ENCODE data around the gene GCK. TPM values are rescaled to one million over a fixed set of nuclear protein-coding genes. Genes with fewer than 3 reads are reported as not detected.

The GCK gene
- total and polyA plus RNA-seq, 2 donors: 0.24 to 0.30 TPM

- peaks cover 0 to 5% of the 10 kb centered on the region in 2 donors for H3K9me3 ChIP-seq (ENCODE audit: control insufficient read depth in 2 of 2, insufficient read depth in 1 of 2, low read length in 1 of 2)
- peak overlapping the region; percentile 87 to 93 for H3K4me3 ChIP-seq (ENCODE audit: low read length in 2 of 2)
- peak in 1 of 9 donors; percentile 39 for DNase-seq (ENCODE audit: low read depth in 6 of 9, low spot score in 9 of 9)
- H3K36me3 ChIP-seq (ENCODE audit: control insufficient read depth in 2 of 2, insufficient read depth in 2 of 2, low read length in 1 of 2): peaks cover 37 to 46% of the 10 kb centered on the region in 2 donors
- peak overlapping the region; percentile 36 to 80 for H3K27ac ChIP-seq (ENCODE audit: low read depth in 1 of 2, low read length in 1 of 2)
- H3K27me3 ChIP-seq (ENCODE audit: control insufficient read depth in 2 of 2, insufficient read depth in 1 of 2, low read length in 1 of 2): peaks cover 0 to 8% of the 10 kb centered on the region in 2 donors
- WGBS: 32% methylated on average over 28 of the region's 28 CpGs
- peaks cover 46 to 90% of the 10 kb centered on the region in 2 donors for H3K4me1 ChIP-seq (ENCODE audit: control insufficient read depth in 2 of 2, insufficient read depth in 2 of 2, low read length in 2 of 2)
Measured at GRCh38 chr7:44104860-44105771, 84.1 kb downstream of the GCK start.

- peaks cover 28 to 37% of the 10 kb centered on the region in 2 donors for H3K36me3 ChIP-seq (ENCODE audit: control insufficient read depth in 2 of 2, insufficient read depth in 2 of 2, low read length in 1 of 2)
- peak within 1 kb of the TSS; percentile 80 to 100 for H3K27ac ChIP-seq (ENCODE audit: low read depth in 1 of 2, low read length in 1 of 2)
- peaks cover 0 to 8% of the 10 kb centered on the region in 2 donors for H3K27me3 ChIP-seq (ENCODE audit: control insufficient read depth in 2 of 2, insufficient read depth in 1 of 2, low read length in 1 of 2)
- peaks cover 53 to 91% of the 10 kb centered on the region in 2 donors for H3K4me1 ChIP-seq (ENCODE audit: control insufficient read depth in 2 of 2, insufficient read depth in 2 of 2, low read length in 2 of 2)
- H3K4me3 ChIP-seq (ENCODE audit: low read length in 2 of 2): peak within 1 kb of the TSS; percentile 87 to 93
- peaks cover 0 to 5% of the 10 kb centered on the region in 2 donors for H3K9me3 ChIP-seq (ENCODE audit: control insufficient read depth in 2 of 2, insufficient read depth in 1 of 2, low read length in 1 of 2)
- 3% methylated on average over 85 of the region's 87 CpGs for WGBS
- peak in 2 of 9 donors; percentile 63 to 78 for DNase-seq (ENCODE audit: low read depth in 6 of 9, low spot score in 9 of 9)
Measured at GRCh38 chr7:44103923-44104859, 85.0 kb downstream of the GCK start, which contains the start of gene AEBP1. AEBP1 (plus strand) TSS chr7:44104345; CDS start chr7:44104666, 321 bp downstream.

GRCh38 chr7:44103566-44103922 lies 85.7 kb downstream of the GCK start:
- Histone ChIP-seq H3K4me3 (ENCODE audit: low read length in 2 of 2) (peak overlapping the region; percentile 87 to 93), H3K27me3 (ENCODE audit: control insufficient read depth in 2 of 2, insufficient read depth in 1 of 2, low read length in 1 of 2) (peaks cover 0 to 8% of the 10 kb centered on the region in 2 donors), H3K4me1 (ENCODE audit: control insufficient read depth in 2 of 2, insufficient read depth in 2 of 2, low read length in 2 of 2) (peaks cover 53 to 91% of the 10 kb centered on the region in 2 donors), H3K27ac (ENCODE audit: low read depth in 1 of 2, low read length in 1 of 2) (peak overlapping the region; percentile 80 to 100), H3K9me3 (ENCODE audit: control insufficient read depth in 2 of 2, insufficient read depth in 1 of 2, low read length in 1 of 2) (peaks cover 0 to 5% of the 10 kb centered on the region in 2 donors), H3K36me3 (ENCODE audit: control insufficient read depth in 2 of 2, insufficient read depth in 2 of 2, low read length in 1 of 2) (peaks cover 21 to 31% of the 10 kb centered on the region in 2 donors)
- WGBS: 80% methylated on average over 8 of the region's 8 CpGs
- DNase-seq (ENCODE audit: low read depth in 6 of 9, low spot score in 9 of 9): no peak

- peak in 1 of 9 donors; percentile 65 for DNase-seq (ENCODE audit: low read depth in 6 of 9, low spot score in 9 of 9)
- peaks cover 16 to 25% of the 10 kb centered on the region in 2 donors for H3K36me3 ChIP-seq (ENCODE audit: control insufficient read depth in 2 of 2, insufficient read depth in 2 of 2, low read length in 1 of 2)
- WGBS: 72% methylated on average over 8 of the region's 8 CpGs
- peaks cover 0 to 8% of the 10 kb centered on the region in 2 donors for H3K27me3 ChIP-seq (ENCODE audit: control insufficient read depth in 2 of 2, insufficient read depth in 1 of 2, low read length in 1 of 2)
- peak overlapping the region; percentile 87 to 93 for H3K4me3 ChIP-seq (ENCODE audit: low read length in 2 of 2)
- H3K9me3 ChIP-seq (ENCODE audit: control insufficient read depth in 2 of 2, insufficient read depth in 1 of 2, low read length in 1 of 2): peaks cover 0 to 5% of the 10 kb centered on the region in 2 donors
- peak overlapping the region; percentile 80 to 100 for H3K27ac ChIP-seq (ENCODE audit: low read depth in 1 of 2, low read length in 1 of 2)
- peaks cover 53 to 91% of the 10 kb centered on the region in 2 donors for H3K4me1 ChIP-seq (ENCODE audit: control insufficient read depth in 2 of 2, insufficient read depth in 2 of 2, low read length in 2 of 2)
Measured at GRCh38 chr7:44102846-44103565, 86.2 kb downstream of the GCK start.

GRCh38 chr7:44101966-44102845 lies 87.0 kb downstream of the GCK start:
- Histone ChIP-seq H3K36me3 (ENCODE audit: control insufficient read depth in 2 of 2, insufficient read depth in 2 of 2, low read length in 1 of 2) (peaks cover 8 to 17% of the 10 kb centered on the region in 2 donors), H3K27ac (ENCODE audit: low read depth in 1 of 2, low read length in 1 of 2) (peak overlapping the region; percentile 80 to 100), H3K4me3 (ENCODE audit: low read length in 2 of 2) (no peak overlapping the region), H3K9me3 (ENCODE audit: control insufficient read depth in 2 of 2, insufficient read depth in 1 of 2, low read length in 1 of 2) (peaks cover 0 to 5% of the 10 kb centered on the region in 2 donors), H3K4me1 (ENCODE audit: control insufficient read depth in 2 of 2, insufficient read depth in 2 of 2, low read length in 2 of 2) (peaks cover 56 to 91% of the 10 kb centered on the region in 2 donors), H3K27me3 (ENCODE audit: control insufficient read depth in 2 of 2, insufficient read depth in 1 of 2, low read length in 1 of 2) (peaks cover 0 to 8% of the 10 kb centered on the region in 2 donors)
- 92% methylated on average over 14 of the region's 14 CpGs for WGBS
- DNase-seq (ENCODE audit: low read depth in 6 of 9, low spot score in 9 of 9): peak in 1 of 9 donors; percentile 42

GRCh38 chr7:44101303-44101965 lies 87.8 kb downstream of the GCK start:
- peaks cover 0 to 8% of the 10 kb centered on the region in 2 donors for H3K27me3 ChIP-seq (ENCODE audit: control insufficient read depth in 2 of 2, insufficient read depth in 1 of 2, low read length in 1 of 2)
- H3K27ac ChIP-seq (ENCODE audit: low read depth in 1 of 2, low read length in 1 of 2): peak overlapping the region; percentile 71 to 100
- peaks cover under 1 to 10% of the 10 kb centered on the region in 2 donors for H3K36me3 ChIP-seq (ENCODE audit: control insufficient read depth in 2 of 2, insufficient read depth in 2 of 2, low read length in 1 of 2)
- no peak overlapping the region for H3K4me3 ChIP-seq (ENCODE audit: low read length in 2 of 2)
- peaks cover 0 to 8% of the 10 kb centered on the region in 2 donors for H3K9me3 ChIP-seq (ENCODE audit: control insufficient read depth in 2 of 2, insufficient read depth in 1 of 2, low read length in 1 of 2)
- peak in 1 of 9 donors; percentile 27 for DNase-seq (ENCODE audit: low read depth in 6 of 9, low spot score in 9 of 9)
- WGBS: 100% methylated on average over 3 of the region's 3 CpGs
- H3K4me1 ChIP-seq (ENCODE audit: control insufficient read depth in 2 of 2, insufficient read depth in 2 of 2, low read length in 2 of 2): peaks cover 59 to 91% of the 10 kb centered on the region in 2 donors

GRCh38 chr7:44100458-44101302 lies 88.6 kb downstream of the GCK start:
- Histone ChIP-seq H3K36me3 (ENCODE audit: control insufficient read depth in 2 of 2, insufficient read depth in 2 of 2, low read length in 1 of 2) (peaks cover 0 to 3% of the 10 kb centered on the region in 2 donors), H3K27me3 (ENCODE audit: control insufficient read depth in 2 of 2, insufficient read depth in 1 of 2, low read length in 1 of 2) (peaks cover 0 to 8% of the 10 kb centered on the region in 2 donors), H3K27ac (ENCODE audit: low read depth in 1 of 2, low read length in 1 of 2) (peak overlapping the region; percentile 72 to 100), H3K4me1 (ENCODE audit: control insufficient read depth in 2 of 2, insufficient read depth in 2 of 2, low read length in 2 of 2) (peaks cover 64 to 91% of the 10 kb centered on the region in 2 donors), H3K9me3 (ENCODE audit: control insufficient read depth in 2 of 2, insufficient read depth in 1 of 2, low read length in 1 of 2) (peaks cover 0 to 8% of the 10 kb centered on the region in 2 donors), H3K4me3 (ENCODE audit: low read length in 2 of 2) (no peak overlapping the region)
- WGBS: 81% methylated on average over 10 of the region's 10 CpGs
- peak in 1 of 9 donors; percentile 45 for DNase-seq (ENCODE audit: low read depth in 6 of 9, low spot score in 9 of 9)
